Upper lobe of right lung (tissue), 1 donor: ENCODE results near the gene ALK. TPM values are rescaled to one million over a fixed set of nuclear protein-coding genes. Genes with fewer than 3 reads are reported as not detected.

Source experiments
- ATAC-seq: fragments of 200-7000 bp; cut with Tn5 transposase; one replicate; pipeline ENCODE4 v1.9.1; 2020; ENCODE audit warnings: mild to moderate bottlenecking, moderate library complexity
- DNase-seq: peaks from one replicate; pipeline ENCODE4 v3.0.0-alpha.2; 2020
- H3K27ac ChIP-seq: fragments of 200-600 bp; one replicate; pipeline ENCODE4 v1.8.0; 2022
- H3K27me3 ChIP-seq: fragments of 200-600 bp; one replicate; pipeline ENCODE4 v1.8.0; 2022; ENCODE audit warnings: mild to moderate bottlenecking
- H3K36me3 ChIP-seq: fragments of 200-600 bp; one replicate; pipeline ENCODE4 v1.8.0; 2022
- H3K4me1 ChIP-seq: fragments of 200-600 bp; one replicate; pipeline ENCODE4 v1.8.0; 2022
- H3K4me3 ChIP-seq: fragments of 200-600 bp; one replicate; pipeline ENCODE4 v1.8.0; 2022; ENCODE audit warnings: mild to moderate bottlenecking
- H3K9me3 ChIP-seq: fragments of 200-600 bp; one replicate; pipeline ENCODE4 v1.8.0; 2022
- intact Hi-C: fragments of 100-400 bp; cut with DNase I; formaldehyde crosslinking; loops from one replicate; pipeline ENCODE4 v1.11.0; 2022
- total RNA-seq: library from RNA; stranded (reverse); fragmentation: NEBNext Ultra II Directional; extraction: Animal tissue kit (Norgen Biotek cat#: 25700); gene quantifications from one replicate; pipeline ENCODE4 v1.2.1, GENCODE V29; 2021
- TF ChIP-seq, protein P1 (sequence below): fragments of 200-600 bp; IDR thresholded peaks from one replicate; pipeline ENCODE4 v1.8.0; 2022; ENCODE audit warnings: antibody characterized with exemption
- donor health status: DM: no; HTN: yes; CAD: no; lungs with severe emphysema.

ALK gene
- total RNA-seq, 1 donor from 2014 or later: not detected

DNA sequence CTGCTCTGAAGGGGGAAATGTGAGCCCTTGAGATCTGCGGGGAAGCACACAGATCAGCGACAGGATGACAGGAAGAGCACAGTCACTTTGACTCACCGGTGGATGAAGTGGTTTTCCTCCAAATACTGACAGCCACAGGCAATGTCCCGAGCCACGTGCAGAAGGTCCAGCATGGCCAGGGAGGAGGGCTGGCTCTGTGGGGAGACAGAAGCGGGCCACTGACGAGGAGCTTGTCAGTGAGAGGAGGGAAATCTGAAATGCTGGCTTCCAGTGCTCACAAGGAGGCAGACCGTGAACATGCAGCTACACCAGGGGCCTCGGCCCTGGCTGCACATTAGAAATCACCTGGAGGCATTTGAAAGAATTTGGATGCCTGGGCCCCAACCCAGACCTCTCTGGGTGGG, 707.5 kb downstream of the ALK start:
- ATAC-seq: no peak
- no peaks in the 10 kb centered on the region for H3K9me3 ChIP-seq
- no peaks in the 10 kb centered on the region for H3K36me3 ChIP-seq
- no peak for DNase-seq
- H3K4me3 ChIP-seq: no peak overlapping the region
- intact Hi-C loops: no loop called here
- TF ChIP-seq, protein P1, sequence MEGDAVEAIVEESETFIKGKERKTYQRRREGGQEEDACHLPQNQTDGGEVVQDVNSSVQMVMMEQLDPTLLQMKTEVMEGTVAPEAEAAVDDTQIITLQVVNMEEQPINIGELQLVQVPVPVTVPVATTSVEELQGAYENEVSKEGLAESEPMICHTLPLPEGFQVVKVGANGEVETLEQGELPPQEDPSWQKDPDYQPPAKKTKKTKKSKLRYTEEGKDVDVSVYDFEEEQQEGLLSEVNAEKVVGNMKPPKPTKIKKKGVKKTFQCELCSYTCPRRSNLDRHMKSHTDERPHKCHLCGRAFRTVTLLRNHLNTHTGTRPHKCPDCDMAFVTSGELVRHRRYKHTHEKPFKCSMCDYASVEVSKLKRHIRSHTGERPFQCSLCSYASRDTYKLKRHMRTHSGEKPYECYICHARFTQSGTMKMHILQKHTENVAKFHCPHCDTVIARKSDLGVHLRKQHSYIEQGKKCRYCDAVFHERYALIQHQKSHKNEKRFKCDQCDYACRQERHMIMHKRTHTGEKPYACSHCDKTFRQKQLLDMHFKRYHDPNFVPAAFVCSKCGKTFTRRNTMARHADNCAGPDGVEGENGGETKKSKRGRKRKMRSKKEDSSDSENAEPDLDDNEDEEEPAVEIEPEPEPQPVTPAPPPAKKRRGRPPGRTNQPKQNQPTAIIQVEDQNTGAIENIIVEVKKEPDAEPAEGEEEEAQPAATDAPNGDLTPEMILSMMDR: no peak
- H3K27me3 ChIP-seq: no peaks in the 10 kb centered on the region
- no peaks in the 10 kb centered on the region for H3K4me1 ChIP-seq
- no peak overlapping the region for H3K27ac ChIP-seq

DNA sequence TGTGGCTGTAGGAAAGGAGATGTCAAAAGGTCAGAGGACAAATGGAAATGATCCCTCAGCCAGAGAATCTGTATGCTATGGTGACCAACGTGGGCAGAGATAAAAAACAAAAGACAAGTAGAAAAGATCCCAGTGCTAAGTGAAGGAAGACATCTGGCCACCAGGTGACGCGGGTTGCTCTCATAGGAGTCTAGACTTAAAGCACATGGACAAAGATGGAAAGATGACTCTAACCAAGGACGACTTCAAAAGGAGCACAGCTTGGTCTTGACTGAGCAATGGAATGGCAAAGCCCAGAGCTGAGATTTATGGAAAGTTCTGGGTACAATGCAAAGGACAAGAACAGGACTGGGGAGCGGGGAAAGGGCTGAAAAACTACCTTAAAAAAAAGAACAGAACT, 709.4 kb downstream of the ALK start:
- Histone ChIP-seq H3K27me3 (no peaks in the 10 kb centered on the region), H3K4me1 (no peaks in the 10 kb centered on the region), H3K27ac (no peak overlapping the region), H3K36me3 (no peaks in the 10 kb centered on the region), H3K4me3 (no peak overlapping the region), H3K9me3 (no peaks in the 10 kb centered on the region)
- no peak for DNase-seq
- TF ChIP-seq, protein P1: no peak
- no peak for ATAC-seq
- intact Hi-C loops: no loop called here

DNA sequence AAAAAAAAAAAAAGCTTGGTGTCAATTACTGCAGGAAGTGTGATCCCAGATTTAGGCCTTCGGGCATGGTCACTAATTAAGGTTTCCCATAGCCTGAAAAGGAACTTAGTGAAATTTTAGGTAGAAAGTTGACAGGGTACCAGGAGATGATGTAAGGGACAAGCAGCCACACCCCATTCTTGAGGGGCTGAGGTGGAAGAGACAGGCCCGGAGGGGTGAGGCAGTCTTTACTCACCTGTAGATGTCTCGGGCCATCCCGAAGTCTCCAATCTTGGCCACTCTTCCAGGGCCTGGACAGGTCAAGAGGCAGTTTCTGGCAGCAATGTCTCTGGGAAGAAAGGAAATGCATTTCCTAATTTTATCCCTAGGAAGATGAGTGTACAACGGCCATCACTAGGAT, 711.8 kb downstream of the ALK start:
- intact Hi-C loops: no loop called here
- no peak for DNase-seq
- H3K4me3 ChIP-seq: no peak overlapping the region
- H3K4me1 ChIP-seq: no peaks in the 10 kb centered on the region
- H3K27ac ChIP-seq: no peak overlapping the region
- H3K36me3 ChIP-seq: no peaks in the 10 kb centered on the region
- no peaks in the 10 kb centered on the region for H3K27me3 ChIP-seq
- ATAC-seq: no peak
- H3K9me3 ChIP-seq: no peaks in the 10 kb centered on the region
- TF ChIP-seq, protein P1: no peak

DNA sequence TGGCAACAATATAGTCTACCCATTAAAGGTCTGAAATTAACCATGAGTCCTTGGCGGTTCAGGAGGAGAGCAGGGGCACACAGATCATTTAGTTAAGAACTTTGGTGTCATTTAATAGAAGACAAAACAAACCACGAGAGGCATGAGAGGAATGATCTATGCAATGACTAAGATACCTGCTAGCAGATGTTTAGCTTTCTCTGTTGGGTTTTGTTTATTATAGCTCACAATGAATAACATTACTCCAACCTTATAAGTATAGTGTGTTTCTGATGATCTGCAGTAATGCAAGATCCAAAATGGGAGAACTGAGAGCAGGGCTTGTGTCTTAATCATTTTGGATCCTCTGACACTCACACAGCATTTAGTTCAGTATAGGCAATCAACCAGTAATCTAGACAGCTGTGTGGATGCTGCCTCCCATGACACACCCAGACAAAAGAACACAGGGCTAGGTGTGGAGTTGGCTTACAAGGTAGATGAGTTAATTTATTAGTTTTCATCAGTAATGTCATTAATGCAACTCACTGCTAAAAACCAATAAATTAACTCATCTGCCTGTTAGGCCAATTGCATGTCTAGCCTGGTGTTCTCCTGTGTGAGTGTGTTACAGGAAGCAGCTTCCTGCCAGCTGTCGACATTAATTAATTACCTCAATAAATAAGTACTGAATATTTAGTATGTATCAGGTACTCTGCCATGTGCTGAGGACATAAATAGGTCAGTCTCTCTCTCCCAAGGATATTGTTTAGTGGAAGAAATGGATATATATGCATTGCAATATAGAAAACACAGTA, 713.8 kb downstream of the ALK start:
- intact Hi-C loops: no loop called here

DNA sequence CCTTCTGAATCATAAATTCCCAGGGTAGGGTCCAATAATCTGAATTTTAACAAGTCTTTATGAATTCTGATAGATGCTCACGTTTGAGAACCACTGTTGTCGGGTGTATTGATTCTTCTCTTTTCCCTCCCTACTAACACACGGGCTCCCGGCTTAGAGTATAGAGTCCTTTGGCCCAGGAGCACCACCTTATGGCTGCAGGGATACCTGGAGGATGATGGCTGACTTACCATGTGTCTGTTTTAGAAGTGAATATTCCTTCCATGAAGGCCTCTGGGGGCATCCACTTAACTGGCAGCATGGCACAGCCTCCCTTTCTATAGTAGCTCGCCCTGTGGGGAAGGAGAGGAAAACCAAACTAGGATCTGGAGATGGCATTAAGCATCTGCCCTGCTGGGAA, 714.4 kb downstream of the ALK start:
- TF ChIP-seq, protein P1: no peak
- Histone ChIP-seq H3K27ac (no peak overlapping the region), H3K9me3 (no peaks in the 10 kb centered on the region), H3K36me3 (no peaks in the 10 kb centered on the region), H3K27me3 (no peaks in the 10 kb centered on the region), H3K4me3 (no peak overlapping the region), H3K4me1 (no peaks in the 10 kb centered on the region)
- DNase-seq: no peak
- no peak for ATAC-seq
- intact Hi-C loops: no loop called here

More for the DNA sequence above, 713.8 kb downstream of the ALK start:
- H3K27me3 ChIP-seq: no peaks in the 10 kb centered on the region
- no peak overlapping the region for H3K27ac ChIP-seq
- no peaks in the 10 kb centered on the region for H3K9me3 ChIP-seq
- no peaks in the 10 kb centered on the region for H3K4me1 ChIP-seq
- H3K4me3 ChIP-seq: no peak overlapping the region
- DNase-seq (no peak), ATAC-seq (no peak)
- no peaks in the 10 kb centered on the region for H3K36me3 ChIP-seq
- TF ChIP-seq, protein P1: no peak
